Dermis microvascular lymphatic vessel endothelial cell (primary cell): ENCODE results near the gene PHOX2A. TPM values are rescaled to one million over a fixed set of nuclear protein-coding genes. Genes with fewer than 3 reads are reported as not detected.
"Not testable (repeated sequence)": the region's sequence is repeated elsewhere in the genome, so short reads cannot be mapped to it uniquely, and the experiment has no call there.

Source experiments
- DNase-seq, 2 donors: peaks; one replicate each; pipeline versions ENCODE4 v3.0.0 to v3.0.0-alpha.2; 2010; ENCODE audit warnings: low read depth in 2 of 2
- total RNA-seq: library from RNA; depleted of rRNA; stranded (reverse); fragments of >200 nt; gene quantifications from 2 replicates; pipeline ENCODE4 v1.2.1, GENCODE V29; 2014

PHOX2A gene
- total RNA-seq, 1 donor from 2014 or later, result not detected

DNA sequence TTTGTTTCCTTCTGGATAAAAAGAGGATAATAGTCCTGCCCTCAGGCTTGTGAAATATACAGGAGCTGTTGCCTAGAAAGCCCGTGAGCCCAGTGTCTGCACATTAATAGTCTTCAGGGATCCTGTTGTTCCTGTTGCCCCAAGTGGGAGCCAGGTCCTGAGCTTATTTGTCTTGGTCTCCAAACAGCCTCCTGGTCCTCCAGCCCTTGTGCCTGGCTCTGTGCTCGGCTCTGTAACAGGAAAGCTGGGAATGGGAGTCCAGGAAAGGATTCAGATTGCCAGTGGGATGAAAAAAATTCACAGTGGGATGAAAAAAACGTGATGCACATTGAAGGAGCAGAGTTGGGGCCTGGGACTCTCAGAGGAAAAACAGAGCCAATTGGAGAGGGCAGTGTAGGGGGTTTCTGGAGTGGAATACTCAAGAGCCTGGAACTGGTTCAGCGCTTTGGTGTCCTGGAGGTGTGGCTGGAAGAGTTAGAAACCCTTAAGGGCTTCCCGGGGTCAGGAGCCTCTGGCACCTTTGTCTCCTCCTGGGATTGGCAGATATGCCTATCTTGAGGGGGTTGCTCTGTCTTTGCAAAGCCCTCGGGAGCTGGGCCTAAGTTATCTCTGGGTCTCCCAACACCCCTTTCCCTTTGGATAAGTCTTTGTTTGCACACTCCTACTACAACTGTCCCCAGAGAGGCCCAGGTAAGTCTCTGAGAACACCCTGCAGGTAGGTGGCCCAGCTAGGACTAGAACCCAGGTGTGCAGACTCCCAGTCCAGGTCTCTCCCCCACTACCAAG, 21.7 kb downstream of the PHOX2A start:
- DNase-seq, result no peak

- DNase-seq, result no peak
Observed at GRCh38 chr11:72221386-72222075, 22.4 kb downstream of the PHOX2A start.

GRCh38 chr11:72220696-72221363, 23.1 kb downstream of the PHOX2A start:
- DNase-seq, result no peak

DNA sequence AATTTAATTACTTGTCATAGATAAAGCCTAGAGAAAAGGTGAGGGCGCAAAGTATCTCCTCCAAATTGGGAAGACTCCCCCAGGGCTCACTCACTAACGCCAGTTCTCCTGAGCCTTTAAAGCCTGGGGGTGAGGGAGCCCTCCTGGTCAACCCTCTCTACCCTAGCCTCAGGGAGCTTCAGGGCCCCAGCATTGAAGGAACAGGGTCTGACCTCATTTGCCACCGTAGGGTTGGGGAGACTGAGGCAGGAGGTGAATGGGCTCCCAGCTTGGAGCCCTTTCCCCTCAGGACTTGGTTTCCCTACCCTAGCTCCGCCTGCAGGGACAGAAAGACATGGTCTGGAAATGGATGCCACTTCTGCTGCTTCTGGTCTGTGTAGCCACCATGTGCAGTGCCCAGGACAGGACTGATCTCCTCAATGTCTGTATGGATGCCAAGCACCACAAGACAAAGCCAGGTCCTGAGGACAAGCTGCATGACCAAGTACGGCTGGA, 25.7 kb downstream of the PHOX2A start:
- DNase-seq, result no peak

DNA sequence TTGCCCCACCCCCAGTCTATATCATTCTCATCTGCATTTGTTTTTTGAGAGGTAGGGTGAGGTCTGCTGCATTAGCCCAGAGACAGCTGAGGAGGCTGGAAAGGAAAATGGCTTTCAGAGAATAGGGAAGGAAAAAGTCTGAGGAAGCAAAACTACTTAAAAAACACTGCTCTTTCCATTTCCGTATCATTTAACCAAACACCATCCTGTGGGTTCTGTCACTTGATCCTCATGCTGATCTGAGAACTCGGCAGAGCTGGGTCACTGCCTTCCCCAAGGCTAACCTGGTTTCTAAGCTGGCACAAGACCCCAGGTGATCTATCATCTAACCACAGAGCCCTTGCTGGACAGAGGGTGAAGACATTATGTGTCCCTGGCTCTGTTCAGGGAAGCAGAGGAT, 26.1 kb downstream of the PHOX2A start:
- no peak for DNase-seq

- DNase-seq, result no peak
Observed at GRCh38 chr11:72216638-72217037, 27.3 kb downstream of the PHOX2A start, which contains the start of gene FOLR2. TSS of gene FOLR2 (plus strand) at chr11:72216794. CDS start at chr11:72218585, 1,791 bp downstream.

DNA sequence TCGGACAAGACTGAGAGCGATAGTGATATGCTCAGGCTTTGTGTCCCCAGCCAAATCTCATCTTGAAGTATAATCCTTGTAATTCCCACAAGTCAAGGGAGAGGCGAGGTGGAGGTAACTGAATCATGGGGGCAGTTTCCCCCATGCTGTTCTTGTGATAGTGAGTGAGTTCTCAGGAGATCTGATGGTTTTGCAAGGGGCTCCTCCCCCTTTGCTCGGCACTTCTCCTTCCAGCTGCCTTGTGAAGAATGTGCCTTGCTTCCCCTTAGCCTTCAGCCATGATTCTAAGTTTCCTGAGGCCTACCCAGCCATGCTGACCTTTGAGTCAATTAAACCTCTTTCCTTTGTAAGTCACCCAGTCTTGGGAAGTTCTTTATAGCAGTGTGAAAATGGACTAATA, 34.9 kb downstream of the PHOX2A start:
- no peak for DNase-seq

DNA sequence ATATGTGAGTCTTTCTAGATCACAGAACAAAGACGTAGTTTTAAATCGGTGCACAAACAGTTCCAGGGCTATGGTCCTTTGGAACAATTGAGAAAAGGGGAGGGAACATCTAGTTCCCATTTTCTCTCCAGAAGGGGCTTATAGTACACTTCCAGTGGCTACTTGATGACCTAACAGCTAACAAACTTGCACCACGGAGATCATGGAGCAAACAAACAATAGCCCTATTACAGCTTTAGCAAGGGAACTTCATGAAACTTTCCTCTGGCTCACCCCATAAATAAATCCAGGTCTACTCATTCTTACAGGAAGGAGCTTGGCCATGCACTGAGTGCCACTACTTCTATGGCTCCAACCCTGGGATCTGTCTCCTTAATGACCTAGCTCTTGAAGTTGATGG, 35.7 kb downstream of the PHOX2A start:
- DNase-seq, result no peak

- not testable (repeated sequence) for DNase-seq
Observed at GRCh38 chr11:72206794-72207193, 37.2 kb downstream of the PHOX2A start.

DNA sequence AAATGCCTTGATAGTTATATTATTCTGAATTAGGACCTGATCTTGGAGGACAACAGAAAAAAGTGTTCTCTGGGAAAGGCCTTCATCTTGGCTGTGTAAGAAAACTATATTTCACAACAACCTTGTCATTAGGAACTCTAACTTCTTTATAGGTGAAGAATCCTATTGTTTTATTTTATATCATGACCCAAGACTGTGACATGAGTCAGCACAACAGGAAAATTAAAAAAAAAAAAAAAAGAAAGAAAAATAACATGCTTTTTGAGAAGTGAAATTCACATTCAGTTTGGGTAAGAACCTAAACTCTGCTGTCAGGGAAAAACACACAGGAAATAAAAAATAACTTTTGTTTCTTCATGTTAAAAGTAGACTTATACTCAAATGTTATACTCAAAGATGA, 39.1 kb downstream of the PHOX2A start:
- peak in 1 of 2 donors; percentile 51 for DNase-seq

DNA sequence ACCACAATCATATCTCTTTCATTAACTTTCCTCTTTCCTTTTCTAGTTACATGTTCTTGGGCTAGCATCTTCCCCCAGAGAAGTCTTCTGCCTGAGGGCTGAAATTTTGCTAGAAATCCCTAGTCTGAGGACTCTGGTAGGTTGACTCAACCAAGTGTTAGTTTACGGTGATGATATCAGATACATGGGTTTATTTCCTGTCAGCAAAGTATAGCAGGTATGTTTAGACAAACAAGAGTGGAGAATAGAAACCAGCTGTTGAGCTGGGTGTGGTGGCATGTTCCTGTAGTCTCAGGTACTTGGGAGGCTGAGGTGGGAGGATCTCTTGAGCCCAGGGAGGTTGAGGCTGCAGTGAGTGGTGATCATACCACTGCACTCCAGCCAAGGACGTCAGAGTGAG, 40.8 kb downstream of the PHOX2A start:
- DNase-seq, result no peak

DNA sequence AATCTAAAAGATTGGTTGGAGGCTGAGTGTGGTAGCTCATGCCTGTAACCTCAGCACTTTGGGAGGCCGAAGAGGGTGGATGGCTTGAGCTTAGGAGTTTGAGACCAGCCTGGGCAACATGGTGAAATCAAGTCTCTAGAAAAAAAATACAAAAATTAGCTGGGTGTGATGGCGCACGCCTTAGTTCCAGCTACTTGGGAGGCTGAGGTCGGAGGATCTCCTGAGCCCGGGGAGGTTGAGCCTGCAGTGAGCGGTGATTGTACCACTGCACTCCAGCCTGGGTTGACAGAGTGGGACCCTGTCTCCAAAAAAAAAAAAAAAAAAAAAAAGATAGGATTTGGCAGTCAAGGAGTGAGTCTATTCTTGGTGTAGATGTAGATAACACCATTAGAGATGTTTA, 41.4 kb downstream of the PHOX2A start:
- DNase-seq, result no peak

DNA sequence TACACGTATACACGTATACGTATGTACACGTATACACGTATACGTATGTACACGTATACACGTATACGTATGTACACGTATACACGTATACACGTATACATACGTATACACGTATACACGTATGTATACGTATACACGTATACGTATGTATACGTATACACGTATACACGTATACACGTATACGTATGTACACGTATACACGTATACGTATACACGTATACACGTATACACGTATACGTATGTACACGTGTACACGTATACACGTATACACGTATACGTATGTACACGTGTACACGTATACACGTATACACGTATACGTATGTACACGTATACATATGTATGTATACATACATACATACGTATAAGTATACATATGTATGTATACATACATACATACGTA, 42.5 kb downstream of the PHOX2A start:
- not testable (repeated sequence) for DNase-seq

DNA sequence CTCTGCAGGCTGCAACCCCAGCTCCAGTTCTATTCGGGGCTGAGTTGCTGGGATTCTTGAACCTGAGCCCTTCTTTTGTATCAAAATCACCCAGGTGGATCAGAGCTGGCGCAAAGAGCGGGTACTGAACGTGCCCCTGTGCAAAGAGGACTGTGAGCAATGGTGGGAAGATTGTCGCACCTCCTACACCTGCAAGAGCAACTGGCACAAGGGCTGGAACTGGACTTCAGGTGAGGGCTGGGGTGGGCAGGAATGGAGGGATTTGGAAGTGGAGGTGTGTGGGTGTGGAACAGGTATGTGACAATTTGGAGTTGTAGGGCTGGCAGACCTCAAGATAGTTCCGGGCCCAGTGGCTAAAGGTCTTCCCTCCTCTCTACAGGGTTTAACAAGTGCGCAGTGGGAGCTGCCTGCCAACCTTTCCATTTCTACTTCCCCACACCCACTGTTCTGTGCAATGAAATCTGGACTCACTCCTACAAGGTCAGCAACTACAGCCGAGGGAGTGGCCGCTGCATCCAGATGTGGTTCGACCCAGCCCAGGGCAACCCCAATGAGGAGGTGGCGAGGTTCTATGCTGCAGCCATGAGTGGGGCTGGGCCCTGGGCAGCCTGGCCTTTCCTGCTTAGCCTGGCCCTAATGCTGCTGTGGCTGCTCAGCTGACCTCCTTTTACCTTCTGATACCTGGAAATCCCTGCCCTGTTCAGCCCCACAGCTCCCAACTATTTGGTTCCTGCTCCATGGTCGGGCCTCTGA, 48.3 kb downstream of the PHOX2A start:
- no peak for DNase-seq

- DNase-seq, result no peak
Observed at GRCh38 chr11:72191961-72192381, 52.0 kb downstream of the PHOX2A start, which contains the start of gene FOLR1. TSS of gene FOLR1 (plus strand) at chr11:72192140. CDS start at chr11:72192174, 34 bp downstream.

DNA sequence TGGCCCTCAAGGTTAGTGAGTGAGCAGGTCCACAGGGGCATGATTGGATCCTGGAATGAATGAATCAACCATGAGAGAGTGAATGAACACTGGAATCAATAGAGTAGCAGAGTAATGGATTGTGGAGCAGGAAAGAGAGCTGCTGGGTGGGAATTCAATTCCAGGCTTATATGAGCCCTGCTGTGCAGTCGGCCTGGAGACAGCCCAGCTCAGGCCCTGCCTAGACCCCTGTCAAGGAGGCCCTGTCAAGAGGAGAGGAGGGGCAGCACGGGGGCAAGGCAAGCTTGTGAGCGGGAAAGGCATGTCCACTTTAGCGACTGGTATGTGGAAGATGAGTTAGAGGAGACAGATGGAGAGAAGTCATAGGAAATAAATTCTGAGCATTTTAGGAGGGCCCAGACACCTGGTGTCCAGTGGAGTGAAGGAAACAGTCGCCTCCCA, 53.3 kb downstream of the PHOX2A start:
- no peak for DNase-seq

GRCh38 chr11:72189455-72190250, 54.3 kb downstream of the PHOX2A start:
- DNase-seq, result no peak
